SK-N-SH treated with all-trans-retinoic acid at 6 μM for 48 hours (cell line): Measurements from ENCODE around the gene PECR.

Experiments used
- ATAC-seq: fragments of 200-7000 bp; cut with Tn5 transposase; 3 replicates; pipeline ENCODE4 v1.9.1; 2020; ENCODE audit warnings: mild to moderate bottlenecking, moderate library complexity
- ARNTL ChIP-seq: fragments of 450-650 bp; formaldehyde crosslinking; IDR thresholded peaks from 2 replicates; pipeline ENCODE4 v1.5.0; 2020; ENCODE audit warnings: low read depth, mild to moderate bottlenecking, moderate library complexity, borderline replicate concordance
- BACH2 ChIP-seq: fragments of 250-450 bp; sonication (Bioruptor Pico); IDR thresholded peaks from 2 replicates; pipeline ENCODE4 v1.9.0; 2021; ENCODE audit warnings: mild to moderate bottlenecking, borderline replicate concordance
- CREB5 ChIP-seq: fragments of 250-450 bp; sonication (Bioruptor Pico); IDR thresholded peaks from 2 replicates; pipeline ENCODE4 v1.5.1; 2020; ENCODE audit warnings: low read depth, mild to moderate bottlenecking, moderate library complexity
- CSDC2 ChIP-seq: fragments of 250-450 bp; sonication (Bioruptor Pico); IDR thresholded peaks from 2 replicates; pipeline ENCODE4 v1.5.0; 2020; ENCODE audit warnings: mild to moderate bottlenecking, moderate library complexity
- GLIS3 ChIP-seq: fragments of 250-450 bp; sonication (Bioruptor Pico); IDR thresholded peaks from 2 replicates; pipeline ENCODE4 v1.5.0; 2020; ENCODE audit warnings: mild to moderate bottlenecking, moderate library complexity
- ISL1 ChIP-seq: fragments of 250-450 bp; sonication (Bioruptor Pico); IDR thresholded peaks from 2 replicates; pipeline ENCODE4 v2.1.2; 2022; ENCODE audit warnings: mild to moderate bottlenecking, moderate library complexity
- PPARA ChIP-seq: fragments of 250-450 bp; sonication (Bioruptor Pico); IDR thresholded peaks from 2 replicates; pipeline ENCODE4 v1.5.0; 2020; ENCODE audit warnings: mild to moderate bottlenecking, borderline replicate concordance
- RARB ChIP-seq: fragments of 250-450 bp; sonication (Bioruptor Pico); IDR thresholded peaks from 2 replicates; pipeline ENCODE4 v1.8.0; 2021; ENCODE audit warnings: mild to moderate bottlenecking, moderate library complexity
- SNAI2 ChIP-seq: fragments of 250-450 bp; sonication (Bioruptor Pico); IDR thresholded peaks from 2 replicates; pipeline ENCODE4 v1.5.0; 2020; ENCODE audit warnings: mild to moderate bottlenecking, moderate library complexity
- TCF4 ChIP-seq: fragments of 250-450 bp; sonication (Bioruptor Pico); IDR thresholded peaks from 2 replicates; pipeline ENCODE4 v1.8.0; 2021; ENCODE audit warnings: mild to moderate bottlenecking, moderate library complexity, borderline replicate concordance
- TOX ChIP-seq: fragments of 250-450 bp; sonication (Bioruptor Pico); IDR thresholded peaks from 2 replicates; pipeline ENCODE4 v1.8.0; 2021; ENCODE audit warnings: mild to moderate bottlenecking, moderate library complexity, borderline replicate concordance
- TSHZ2 ChIP-seq: fragments of 250-450 bp; sonication (Bioruptor Pico); IDR thresholded peaks from 2 replicates; pipeline ENCODE4 v1.5.0; 2020; ENCODE audit warnings: mild to moderate bottlenecking, moderate library complexity
- ZC3H10 ChIP-seq: fragments of 250-450 bp; sonication (Bioruptor Pico); IDR thresholded peaks from 2 replicates; pipeline ENCODE4 v1.5.1; 2021; ENCODE audit warnings: mild to moderate bottlenecking, moderate library complexity
- ZFP30 ChIP-seq: fragments of 450-650 bp; formaldehyde crosslinking; IDR thresholded peaks from 2 replicates; pipeline ENCODE4 v1.5.0; 2022; ENCODE audit warnings: mild to moderate bottlenecking, moderate library complexity
- ZNF565 ChIP-seq: fragments of 450-650 bp; formaldehyde crosslinking; conservative IDR thresholded peaks from 2 replicates; pipeline ENCODE4 v1.5.0; 2020; ENCODE audit warnings: low read depth, mild to moderate bottlenecking, moderate library complexity
- ZNF70 ChIP-seq: fragments of 450-650 bp; formaldehyde crosslinking; IDR thresholded peaks from 2 replicates; pipeline ENCODE4 v1.5.0; 2020; ENCODE audit warnings: mild to moderate bottlenecking, moderate library complexity
- ZNF8 ChIP-seq: fragments of 450-650 bp; formaldehyde crosslinking; IDR thresholded peaks from 2 replicates; pipeline ENCODE4 v1.5.0; 2020; ENCODE audit warnings: mild to moderate bottlenecking, moderate library complexity
- TF ChIP-seq, protein P1 (sequence below): fragments of 250-450 bp; sonication (Bioruptor Pico); IDR thresholded peaks from 2 replicates; pipeline ENCODE4 v1.8.0; 2021; ENCODE audit warnings: low read depth, mild to moderate bottlenecking, moderate library complexity, borderline replicate concordance
- TF ChIP-seq, protein P2 (sequence below): fragments of 250-450 bp; sonication (Bioruptor Pico); IDR thresholded peaks from 2 replicates; pipeline ENCODE4 v1.8.0; 2020; ENCODE audit warnings: mild to moderate bottlenecking, moderate library complexity, borderline replicate concordance
- TF ChIP-seq, protein P3 (sequence below): fragments of 250-450 bp; sonication (Bioruptor Pico); IDR thresholded peaks from 2 replicates; pipeline ENCODE4 v1.5.1; 2021; ENCODE audit warnings: mild to moderate bottlenecking, moderate library complexity

The PECR gene

DNA sequence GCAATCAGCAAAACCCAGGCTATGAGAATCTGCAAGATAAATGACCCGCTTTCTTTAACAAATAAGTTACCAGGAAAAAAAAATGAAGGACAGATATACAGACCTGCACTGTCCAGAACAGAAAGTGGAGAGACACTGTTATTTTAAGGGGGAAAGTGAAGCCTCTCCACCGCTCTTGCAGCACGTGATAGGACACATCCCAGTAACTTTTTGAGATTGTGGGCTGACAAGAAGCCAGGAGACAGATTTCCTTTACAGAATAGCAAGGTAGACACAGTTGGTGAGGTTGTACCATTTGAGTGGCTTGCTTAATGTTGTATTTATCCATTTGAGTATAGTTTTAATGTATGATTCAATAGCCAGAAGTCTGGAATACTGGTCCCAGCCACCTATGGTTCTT, 13.1 kb upstream of the PECR start:
- TF ChIP-seq, protein P1, sequence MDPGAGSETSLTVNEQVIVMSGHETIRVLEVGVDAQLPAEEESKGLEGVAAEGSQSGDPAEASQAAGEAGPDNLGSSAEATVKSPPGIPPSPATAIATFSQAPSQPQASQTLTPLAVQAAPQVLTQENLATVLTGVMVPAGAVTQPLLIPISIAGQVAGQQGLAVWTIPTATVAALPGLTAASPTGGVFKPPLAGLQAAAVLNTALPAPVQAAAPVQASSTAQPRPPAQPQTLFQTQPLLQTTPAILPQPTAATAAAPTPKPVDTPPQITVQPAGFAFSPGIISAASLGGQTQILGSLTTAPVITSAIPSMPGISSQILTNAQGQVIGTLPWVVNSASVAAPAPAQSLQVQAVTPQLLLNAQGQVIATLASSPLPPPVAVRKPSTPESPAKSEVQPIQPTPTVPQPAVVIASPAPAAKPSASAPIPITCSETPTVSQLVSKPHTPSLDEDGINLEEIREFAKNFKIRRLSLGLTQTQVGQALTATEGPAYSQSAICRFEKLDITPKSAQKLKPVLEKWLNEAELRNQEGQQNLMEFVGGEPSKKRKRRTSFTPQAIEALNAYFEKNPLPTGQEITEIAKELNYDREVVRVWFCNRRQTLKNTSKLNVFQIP = no peak
- TF ChIP-seq SNAI2 (CRISPR knock-in tag) (no peak), BACH2 (no peak), RARB (CRISPR knock-in tag) (no peak)
- no peak for ATAC-seq

DNA sequence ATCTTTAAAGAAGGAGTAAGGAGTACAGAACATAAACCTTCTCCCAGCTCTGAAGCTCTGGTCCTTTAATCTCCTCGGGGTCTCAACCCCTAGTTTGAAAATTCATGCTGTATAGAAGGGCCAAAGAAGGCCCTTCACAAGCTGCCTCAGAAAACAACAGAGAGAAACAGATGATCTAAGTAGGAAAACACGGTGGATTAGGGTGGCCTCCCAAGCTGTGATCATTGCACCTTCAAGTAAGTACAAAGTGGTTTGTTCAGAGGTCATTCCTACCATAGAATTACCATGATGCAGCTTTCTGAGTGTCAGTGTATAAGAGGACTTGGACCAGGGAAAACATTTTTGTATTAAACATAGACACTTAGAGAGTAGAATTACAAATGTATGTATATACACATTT, 11.0 kb upstream of the PECR start:
- no peak for TF ChIP-seq SNAI2 (CRISPR knock-in tag)
- TF ChIP-seq GLIS3 (CRISPR knock-in tag) = no peak
- TF ChIP-seq ZNF70 (CRISPR knock-in tag) = no peak
- no peak for TF ChIP-seq ARNTL (CRISPR knock-in tag)
- TF ChIP-seq ZNF565 (CRISPR knock-in tag) = no peak
- TF ChIP-seq ZFP30 (CRISPR knock-in tag) = no peak
- no peak for TF ChIP-seq BACH2
- no peak for TF ChIP-seq ISL1 (CRISPR knock-in tag)
- TF ChIP-seq, protein P2, sequence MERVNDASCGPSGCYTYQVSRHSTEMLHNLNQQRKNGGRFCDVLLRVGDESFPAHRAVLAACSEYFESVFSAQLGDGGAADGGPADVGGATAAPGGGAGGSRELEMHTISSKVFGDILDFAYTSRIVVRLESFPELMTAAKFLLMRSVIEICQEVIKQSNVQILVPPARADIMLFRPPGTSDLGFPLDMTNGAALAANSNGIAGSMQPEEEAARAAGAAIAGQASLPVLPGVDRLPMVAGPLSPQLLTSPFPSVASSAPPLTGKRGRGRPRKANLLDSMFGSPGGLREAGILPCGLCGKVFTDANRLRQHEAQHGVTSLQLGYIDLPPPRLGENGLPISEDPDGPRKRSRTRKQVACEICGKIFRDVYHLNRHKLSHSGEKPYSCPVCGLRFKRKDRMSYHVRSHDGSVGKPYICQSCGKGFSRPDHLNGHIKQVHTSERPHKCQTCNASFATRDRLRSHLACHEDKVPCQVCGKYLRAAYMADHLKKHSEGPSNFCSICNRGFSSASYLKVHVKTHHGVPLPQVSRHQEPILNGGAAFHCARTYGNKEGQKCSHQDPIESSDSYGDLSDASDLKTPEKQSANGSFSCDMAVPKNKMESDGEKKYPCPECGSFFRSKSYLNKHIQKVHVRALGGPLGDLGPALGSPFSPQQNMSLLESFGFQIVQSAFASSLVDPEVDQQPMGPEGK (CRISPR knock-in tag) = no peak
- no peak for TF ChIP-seq TCF4 (CRISPR knock-in tag)
- TF ChIP-seq ZNF8 (CRISPR knock-in tag) = no peak
- TF ChIP-seq ZC3H10 (CRISPR knock-in tag) = no peak
- TF ChIP-seq CSDC2 (CRISPR knock-in tag) = no peak
- no peak for TF ChIP-seq TSHZ2 (CRISPR knock-in tag)
- TF ChIP-seq, protein P1 = no peak
- TF ChIP-seq, protein P3, sequence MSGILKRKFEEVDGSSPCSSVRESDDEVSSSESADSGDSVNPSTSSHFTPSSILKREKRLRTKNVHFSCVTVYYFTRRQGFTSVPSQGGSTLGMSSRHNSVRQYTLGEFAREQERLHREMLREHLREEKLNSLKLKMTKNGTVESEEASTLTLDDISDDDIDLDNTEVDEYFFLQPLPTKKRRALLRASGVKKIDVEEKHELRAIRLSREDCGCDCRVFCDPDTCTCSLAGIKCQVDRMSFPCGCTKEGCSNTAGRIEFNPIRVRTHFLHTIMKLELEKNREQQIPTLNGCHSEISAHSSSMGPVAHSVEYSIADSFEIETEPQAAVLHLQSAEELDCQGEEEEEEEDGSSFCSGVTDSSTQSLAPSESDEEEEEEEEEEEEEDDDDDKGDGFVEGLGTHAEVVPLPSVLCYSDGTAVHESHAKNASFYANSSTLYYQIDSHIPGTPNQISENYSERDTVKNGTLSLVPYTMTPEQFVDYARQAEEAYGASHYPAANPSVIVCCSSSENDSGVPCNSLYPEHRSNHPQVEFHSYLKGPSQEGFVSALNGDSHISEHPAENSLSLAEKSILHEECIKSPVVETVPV (CRISPR knock-in tag) = no peak
- no peak for TF ChIP-seq CREB5 (CRISPR knock-in tag)
- TF ChIP-seq, all 23 proteins: peak for 0
- no peak for ATAC-seq

DNA sequence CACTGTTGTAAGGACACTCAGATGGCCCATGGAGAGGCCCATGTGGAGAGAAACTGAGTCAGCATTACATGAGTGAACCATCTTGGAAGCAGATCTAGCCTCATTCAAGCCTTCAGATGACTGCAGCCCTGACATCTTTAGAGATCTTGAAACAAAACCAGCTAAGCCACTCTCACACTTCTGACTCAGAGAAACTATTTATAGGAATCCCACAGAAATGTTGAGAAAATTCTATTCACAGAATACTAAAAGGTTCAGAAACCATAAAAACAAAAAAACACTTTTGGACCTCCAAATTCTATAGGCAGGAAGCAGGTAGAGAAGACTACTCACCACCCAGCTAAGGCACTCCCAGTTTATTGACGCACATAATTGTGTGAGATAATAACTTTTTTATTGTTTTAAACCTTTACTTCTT, 8.8 kb upstream of the PECR start:
- ATAC-seq = no peak
- TF ChIP-seq PPARA (CRISPR knock-in tag) (no peak), BACH2 (no peak), ZFP30 (CRISPR knock-in tag) (no peak), ZNF565 (CRISPR knock-in tag) (no peak), CSDC2 (CRISPR knock-in tag) (no peak), TOX (CRISPR knock-in tag) (no peak), SNAI2 (CRISPR knock-in tag) (no peak), TSHZ2 (CRISPR knock-in tag) (no peak), ZNF70 (CRISPR knock-in tag) (no peak), ARNTL (CRISPR knock-in tag) (no peak), RARB (CRISPR knock-in tag) (no peak), ZNF8 (CRISPR knock-in tag) (no peak)
- TF ChIP-seq, protein P1 = no peak
